ENCODE data around the gene CEP112.

DNA sequence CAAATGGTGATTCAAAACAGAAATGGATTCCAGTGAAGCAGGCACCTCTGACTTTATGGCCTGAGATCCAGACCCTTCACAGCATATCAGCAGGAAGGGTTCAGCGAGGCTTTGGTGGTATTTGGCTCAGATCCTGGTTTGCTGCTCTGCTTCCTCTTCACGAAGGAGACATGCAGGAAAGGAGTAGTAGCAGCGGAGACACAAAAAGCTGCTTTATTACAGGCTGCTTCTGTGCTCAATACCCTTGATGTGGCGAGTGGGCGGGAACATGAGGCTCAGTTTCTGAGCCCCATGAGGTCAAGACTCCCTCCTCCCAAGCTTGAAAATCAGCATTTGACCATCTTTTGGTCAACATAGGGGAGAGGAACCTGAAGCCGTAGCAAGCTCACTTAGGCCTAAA is 417.1 kb downstream of the CEP112 start:
- TF ChIP-seq POLR2A (IDR thresholded peaks at IDR 0.05; ENCODE audit: low read length), result no peak
- no peak for TF ChIP-seq GATA1 (IDR thresholded peaks at IDR 0.05; ENCODE audit: low read depth, low read length)

Measured in erythroblast (primary cell).